CD4-positive, alpha-beta T cell (primary cell): Measurements from ENCODE around the gene HNRNPA3. TPM values are rescaled to one million over a fixed set of nuclear protein-coding genes. Genes with fewer than 3 reads are reported as not detected.

ENCODE experiments used
- ATAC-seq: fragments of 200-7000 bp; cut with Tn5 transposase; one replicate; pipeline ENCODE4 v1.10.0; 2022; ENCODE audit warnings: mild to moderate bottlenecking; ENCODE audit not compliant: poor library complexity
- CTCF ChIA-PET: fragments of 350-600 bp; sonication (Branson Sonifier 250); formaldehyde crosslinking; loops from one replicate; lab custom pipeline; 2021; ENCODE audit warnings: antibody characterized with exemption, inconsistent platforms; lab: Charles Lee
- POLR2A ChIA-PET: fragments of 350-600 bp; sonication (Branson Sonifier 250); formaldehyde crosslinking; loops from one replicate; lab custom pipeline; 2021; ENCODE audit warnings: antibody characterized with exemption, inconsistent platforms; lab: Charles Lee
- DNase-seq, 14 experiments: peaks; one replicate each; pipeline ENCODE4 v3.0.0-alpha.2; 2013 to 2020; ENCODE audit warnings: mixed read lengths in 2 of 14
- H3K27ac ChIP-seq, 2 donors: one replicate each; pipeline versions ENCODE4 v1.5.1 to v1.7.0; 2013; ENCODE audit warnings: low read length in 2 of 2, low read depth in 1 of 2, mild to moderate bottlenecking in 1 of 2
- H3K27me3 ChIP-seq, 2 experiments: 1 replicate in 1 of 2; 2 replicates in 1 of 2; pipeline versions ENCODE4 v1.6.1 to v1.7.0; 2013; ENCODE audit warnings: low read length in 2 of 2, control low read depth in 1 of 2, mild to moderate bottlenecking in 1 of 2, moderate library complexity in 1 of 2; ENCODE audit not compliant: insufficient read depth in 2 of 2, control insufficient read depth in 1 of 2
- H3K36me3 ChIP-seq: one replicate; pipeline ENCODE4 v1.6.1; 2013; ENCODE audit warnings: low read length, control low read depth; ENCODE audit not compliant: insufficient read depth
- H3K4me1 ChIP-seq: one replicate; pipeline ENCODE4 v1.6.1; 2013; ENCODE audit warnings: low read length, control low read depth; ENCODE audit not compliant: insufficient read depth
- H3K4me3 ChIP-seq: one replicate; pipeline ENCODE4 v1.5.1; 2013; ENCODE audit warnings: mild to moderate bottlenecking, low read length, moderate library complexity
- H3K9me3 ChIP-seq, 2 experiments: 1 replicate in 1 of 2; 2 replicates in 1 of 2; pipeline versions ENCODE4 v1.6.1 to v1.7.0; 2013; ENCODE audit warnings: low read length in 2 of 2, mild to moderate bottlenecking in 2 of 2, control low read depth in 1 of 2, moderate library complexity in 1 of 2; ENCODE audit not compliant: control insufficient read depth in 1 of 2, insufficient read depth in 1 of 2
- H3K27ac Mint-ChIP-seq: one replicate; pipeline ENCODE4 v1.8.0; 2020; ENCODE audit warnings: mixed read lengths
- H3K27me3 Mint-ChIP-seq: one replicate; pipeline ENCODE4 v1.8.0; 2021; ENCODE audit warnings: mixed read lengths
- H3K36me3 Mint-ChIP-seq: one replicate; pipeline ENCODE4 v1.8.0; 2021; ENCODE audit warnings: low read depth, mixed read lengths
- H3K4me1 Mint-ChIP-seq: one replicate; pipeline ENCODE4 v1.8.0; 2021; ENCODE audit warnings: low read depth, mixed read lengths
- H3K4me3 Mint-ChIP-seq: one replicate; pipeline ENCODE4 v1.8.0; 2020; ENCODE audit warnings: mild to moderate bottlenecking, mixed read lengths
- H3K9me3 Mint-ChIP-seq: one replicate; pipeline ENCODE4 v1.8.0; 2020; ENCODE audit warnings: mixed read lengths
- CTCF ChIP-seq: fragments of 200-600 bp; IDR thresholded peaks from one replicate; pipeline ENCODE4 v1.8.0; 2022; ENCODE audit warnings: antibody characterized with exemption, mild to moderate bottlenecking
- intact Hi-C, 2 experiments: fragments of 100-400 bp; cut with DNase I in 1 of 2; cut with micrococcal nuclease in 1 of 2; formaldehyde crosslinking; loops; one replicate each; pipeline versions ENCODE4 v1.15.1 to v1.9.0; 2023 to 2025; cut with DNase I, micrococcal nuclease
- total RNA-seq, 174 experiments: library from RNA in 2 of 174; stranded (reverse) in 2 of 174; gene quantifications; one replicate each; pipeline ENCODE4 v1.2.3 and lab custom pipeline; 2021 to 2026

Gene HNRNPA3
- total RNA-seq, 2 experiments from 2014 or later: 162 to 167 TPM

GRCh38 chr2:177255227-177255601 lies 42.6 kb downstream of the HNRNPA3 start:
- CTCF ChIA-PET: interaction anchor here (0.9 to 2.1 kb wide), 4 partner anchors 8 to 91 kb away, joined by 3 to 12 read pairs (median 4); partner anchors contain the start of gene NFE2L2

GRCh38 chr2:177256026-177256425 lies 43.4 kb downstream of the HNRNPA3 start:
- H3K9me3 ChIP-seq: no peaks in the 10 kb centered on the region
- ChIA-PET POLR2A (interaction anchor here (1.3 to 8.4 kb wide), 2 partner anchors 8 to 9 kb away, joined by 4 to 108 read pairs; partner anchors contain the start of gene NFE2L2), CTCF (interaction anchor here (2.1 kb wide), 1 partner anchor 7 kb away, joined by 12 read pairs; no protein-coding TSS in a partner anchor)
- ATAC-seq (no peak), DNase-seq (no peak)
- Mint-ChIP-seq H3K27me3 (no peaks in the 10 kb centered on the region), H3K4me1 (peaks cover 97% of the 10 kb centered on the region), H3K27ac (peak overlapping the region; percentile 72), H3K9me3 (no peaks in the 10 kb centered on the region), H3K36me3 (peaks cover 75% of the 10 kb centered on the region), H3K4me3 (peak overlapping the region; percentile 61)
- peaks cover 26% of the 10 kb centered on the region for H3K36me3 ChIP-seq
- H3K27ac ChIP-seq: no peak overlapping the region
- H3K4me3 ChIP-seq: no peak overlapping the region
- H3K27me3 ChIP-seq: no peaks in the 10 kb centered on the region
- H3K4me1 ChIP-seq: peaks cover 77% of the 10 kb centered on the region
- intact Hi-C loops: loop anchor here in 1 of 2 experiments (2.0 kb wide), 1 partner anchor 15 kb away; no protein-coding TSS in a partner anchor
- no peak for TF ChIP-seq CTCF

More at GRCh38 chr2:177255227-177255601, 42.6 kb downstream of the HNRNPA3 start:
- H3K9me3 Mint-ChIP-seq: no peaks in the 10 kb centered on the region
- Histone ChIP-seq H3K27ac (no peak overlapping the region), H3K4me1 (peaks cover 76% of the 10 kb centered on the region), H3K9me3 (no peaks in the 10 kb centered on the region), H3K36me3 (peaks cover 29% of the 10 kb centered on the region), H3K4me3 (no peak overlapping the region), H3K27me3 (no peaks in the 10 kb centered on the region)
- H3K27ac Mint-ChIP-seq: peak overlapping the region; percentile 95
- TF ChIP-seq CTCF: no peak
- peaks cover 79% of the 10 kb centered on the region for H3K36me3 Mint-ChIP-seq
- no peak for DNase-seq
- POLR2A ChIA-PET: interaction anchor here (0.7 to 8.4 kb wide), 3 partner anchors 9 to 43 kb away, joined by 3 to 108 read pairs (median 3); partner anchors contain the start of genes HNRNPA3 and NFE2L2
- ATAC-seq: no peak
- no peaks in the 10 kb centered on the region for H3K27me3 Mint-ChIP-seq
- intact Hi-C loops: loop anchor here in 1 of 2 experiments (2.0 kb wide), 1 partner anchor 18 kb away; no protein-coding TSS in a partner anchor
- peaks cover 98% of the 10 kb centered on the region for H3K4me1 Mint-ChIP-seq
- H3K4me3 Mint-ChIP-seq: no peak overlapping the region

GRCh38 chr2:177256695-177257094 lies 44.1 kb downstream of the HNRNPA3 start:
- Mint-ChIP-seq H3K4me3 (peak overlapping the region; percentile 61), H3K27me3 (no peaks in the 10 kb centered on the region), H3K36me3 (peaks cover 73% of the 10 kb centered on the region), H3K4me1 (peaks cover 97% of the 10 kb centered on the region), H3K27ac (peak overlapping the region; percentile 72), H3K9me3 (no peaks in the 10 kb centered on the region)
- ChIA-PET CTCF (no interaction called here), POLR2A (interaction anchor here (1.3 to 1.5 kb wide), 2 partner anchors 8 to 24 kb away, joined by 4 read pairs; partner anchors contain the start of gene NFE2L2)
- Histone ChIP-seq H3K27me3 (no peaks in the 10 kb centered on the region), H3K27ac (no peak overlapping the region), H3K9me3 (no peaks in the 10 kb centered on the region), H3K36me3 (peaks cover 26% of the 10 kb centered on the region), H3K4me3 (no peak overlapping the region), H3K4me1 (peaks cover 77% of the 10 kb centered on the region)
- TF ChIP-seq CTCF: no peak
- DNase-seq: no peak
- ATAC-seq: no peak
- intact Hi-C loops: loop anchor here in 1 of 2 experiments (2.0 kb wide), 1 partner anchor 16 kb away; no protein-coding TSS in a partner anchor
